Coronary artery (tissue), 2 donors: ENCODE results near the gene PSRC1.

ENCODE experiments used
- DNase-seq: peaks from one replicate; pipeline ENCODE4 v3.0.0-alpha.2; 2017; ENCODE audit warnings: low spot score
- H3K27ac ChIP-seq, 2 donors: fragments of 200-600 bp; sonication (generic); one replicate each; pipeline ENCODE4 v1.5.1; 2016 to 2019
- H3K4me3 ChIP-seq: fragments of 200-600 bp; sonication (generic); 2 replicates; pipeline ENCODE4 v1.5.1; 2016; ENCODE audit warnings: mild to moderate bottlenecking, moderate library complexity
- CTCF ChIP-seq: fragments of 200-600 bp; sonication (generic); IDR thresholded peaks from one replicate; pipeline ENCODE4 v1.5.1; 2019; ENCODE audit warnings: antibody characterized with exemption

The PSRC1 gene

GRCh38 chr1:109256085-109256484 lies 26.9 kb downstream of the PSRC1 start:
- Histone ChIP-seq H3K4me3 (no peak overlapping the region), H3K27ac (no peak overlapping the region)
- no peak for TF ChIP-seq CTCF
- peak; percentile 52 for DNase-seq

- Histone ChIP-seq H3K27ac (no peak overlapping the region), H3K4me3 (no peak overlapping the region)
- DNase-seq = peak; percentile 71
- TF ChIP-seq CTCF = no peak
Measured at GRCh38 chr1:109255678-109256077, 27.3 kb downstream of the PSRC1 start.

DNA sequence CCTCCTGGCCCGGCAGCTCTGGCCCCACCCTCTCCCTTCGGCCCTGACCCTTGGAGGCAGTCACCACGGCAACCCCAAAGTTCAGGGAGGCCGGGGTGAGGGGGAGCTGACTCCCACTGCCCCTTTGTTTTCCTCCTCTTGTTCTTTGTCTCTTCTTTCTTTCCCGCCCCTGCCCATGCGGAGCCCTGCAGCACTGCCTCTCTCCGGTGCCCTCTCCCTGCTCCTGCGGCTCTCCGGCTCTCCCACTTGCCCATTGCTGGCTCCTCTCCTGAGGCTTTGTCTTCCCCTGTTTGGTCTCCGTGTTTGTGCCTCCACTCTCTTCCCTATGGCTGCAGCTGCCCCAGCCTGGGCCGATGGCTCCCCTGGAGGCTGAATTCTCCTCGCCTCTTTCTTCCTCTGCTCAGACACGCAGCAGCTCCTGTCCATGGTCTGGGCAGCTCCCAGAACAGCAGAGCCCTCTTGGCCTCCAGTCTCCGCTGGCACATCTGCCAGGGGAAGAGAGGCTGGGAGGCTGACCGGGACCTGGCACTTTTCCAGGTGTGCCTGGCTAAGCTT lies 27.8 kb downstream of the PSRC1 start:
- Histone ChIP-seq H3K27ac (peak overlapping the region in 1 of 2 donors; percentile 87), H3K4me3 (peak overlapping the region; percentile 60)
- no peak for TF ChIP-seq CTCF
- peak; percentile 66 for DNase-seq

- Histone ChIP-seq H3K4me3 (peak overlapping the region; percentile 60), H3K27ac (peak overlapping the region; percentile 63 to 87)
- DNase-seq = peak; percentile 64
- TF ChIP-seq CTCF = no peak
Measured at GRCh38 chr1:109254621-109255096, 28.3 kb downstream of the PSRC1 start.

- Histone ChIP-seq H3K4me3 (peak overlapping the region; percentile 60), H3K27ac (peak overlapping the region; percentile 63 to 87)
- no peak for TF ChIP-seq CTCF
- peak; percentile 72 for DNase-seq
Measured at GRCh38 chr1:109253803-109254620, 28.9 kb downstream of the PSRC1 start.

GRCh38 chr1:109252893-109253802 lies 29.8 kb downstream of the PSRC1 start:
- peak overlapping the region; percentile 60 for H3K4me3 ChIP-seq
- peak overlapping the region; percentile 63 to 87 for H3K27ac ChIP-seq
- DNase-seq = peak; percentile 75
- no peak for TF ChIP-seq CTCF
